ENCODE results near the gene GCC2.

GRCh38 chr2:108441712-108442111, 7.3 kb upstream of the GCC2 start:
- TF ChIP-seq POLR2AphosphoS5 (IDR thresholded peaks at IDR 0.05): no peak
- no peak for TF ChIP-seq CTCF (IDR thresholded peaks at IDR 0.05)
- TF ChIP-seq POLR2A (IDR thresholded peaks at IDR 0.05; ENCODE audit: low read depth): no peak
